Breast epithelium (tissue), 4 donors: ENCODE measurements around the gene KCNH2. TPM values are rescaled to one million over a fixed set of nuclear protein-coding genes. Genes with fewer than 3 reads are reported as not detected.

ENCODE experiments used
- DNase-seq, 2 donors: peaks; one replicate each; pipeline ENCODE4 v3.0.0-alpha.2; 2019; ENCODE audit warnings: low spot score in 2 of 2
- H3K27ac ChIP-seq, 2 donors: fragments of 200-600 bp; sonication (generic) in 1 of 2; one replicate each; pipeline ENCODE4 v1.5.1; 2016 to 2019; ENCODE audit warnings: mild to moderate bottlenecking in 1 of 2
- H3K27me3 ChIP-seq, 2 donors: fragments of 200-600 bp; sonication (generic) in 1 of 2; one replicate each; pipeline versions ENCODE4 v1.5.1 to v1.6.0; 2017 to 2019; ENCODE audit warnings: control low read depth in 1 of 2, mild to moderate bottlenecking in 1 of 2
- H3K36me3 ChIP-seq: fragments of 200-600 bp; one replicate; pipeline ENCODE4 v1.5.1; 2019
- H3K4me1 ChIP-seq, 2 donors: fragments of 200-600 bp; sonication (generic); one replicate each; pipeline ENCODE4 v1.5.1; 2016 to 2019; ENCODE audit warnings: control low read depth in 1 of 2
- H3K4me3 ChIP-seq, 3 donors: fragments of 200-600 bp; sonication (generic); 1 replicate in 2 of 3; 2 replicates in 1 of 3; pipeline ENCODE4 v1.5.1; 2016 to 2019; ENCODE audit warnings: mild to moderate bottlenecking in 3 of 3, moderate library complexity in 2 of 3
- H3K9me3 ChIP-seq, 2 donors: fragments of 200-600 bp; sonication (generic) in 1 of 2; one replicate each; pipeline ENCODE4 v1.5.1; 2016 to 2019; ENCODE audit warnings: control low read depth in 1 of 2
- POLR2A ChIP-seq: fragments of 450-650 bp; IDR thresholded peaks from one replicate; pipeline ENCODE4 v1.6.1; 2016; ENCODE audit warnings: antibody characterized with exemption, mild to moderate bottlenecking, moderate library complexity
- POLR2AphosphoS5 ChIP-seq, 3 donors: sonication (generic); formaldehyde crosslinking; IDR thresholded peaks; one replicate each; pipeline ENCODE4 v1.6.1; 2017; ENCODE audit warnings: antibody characterized with exemption in 3 of 3
- intact Hi-C: fragments of 100-400 bp; cut with DNase I; formaldehyde crosslinking; loops from one replicate; pipeline ENCODE4 v1.15.1; 2023; ENCODE audit warnings: low total_unique reads
- total RNA-seq, 3 donors: library from RNA; depleted of rRNA; stranded (reverse); fragments of >200 nt; gene quantifications; one replicate each; pipeline ENCODE4 v1.1.0, GENCODE V29; 2016
- TF ChIP-seq, protein P1 (sequence below), 3 donors: fragments of 450-650 bp; IDR thresholded peaks; one replicate each; pipeline ENCODE4 v1.5.1; 2016 to 2017; ENCODE audit warnings: antibody characterized with exemption in 3 of 3, mild to moderate bottlenecking in 3 of 3, moderate library complexity in 3 of 3

KCNH2 gene
- total RNA-seq, 3 donors from 2014 or later, result under 0.01 to 0.29 (median 0.16) TPM

DNA sequence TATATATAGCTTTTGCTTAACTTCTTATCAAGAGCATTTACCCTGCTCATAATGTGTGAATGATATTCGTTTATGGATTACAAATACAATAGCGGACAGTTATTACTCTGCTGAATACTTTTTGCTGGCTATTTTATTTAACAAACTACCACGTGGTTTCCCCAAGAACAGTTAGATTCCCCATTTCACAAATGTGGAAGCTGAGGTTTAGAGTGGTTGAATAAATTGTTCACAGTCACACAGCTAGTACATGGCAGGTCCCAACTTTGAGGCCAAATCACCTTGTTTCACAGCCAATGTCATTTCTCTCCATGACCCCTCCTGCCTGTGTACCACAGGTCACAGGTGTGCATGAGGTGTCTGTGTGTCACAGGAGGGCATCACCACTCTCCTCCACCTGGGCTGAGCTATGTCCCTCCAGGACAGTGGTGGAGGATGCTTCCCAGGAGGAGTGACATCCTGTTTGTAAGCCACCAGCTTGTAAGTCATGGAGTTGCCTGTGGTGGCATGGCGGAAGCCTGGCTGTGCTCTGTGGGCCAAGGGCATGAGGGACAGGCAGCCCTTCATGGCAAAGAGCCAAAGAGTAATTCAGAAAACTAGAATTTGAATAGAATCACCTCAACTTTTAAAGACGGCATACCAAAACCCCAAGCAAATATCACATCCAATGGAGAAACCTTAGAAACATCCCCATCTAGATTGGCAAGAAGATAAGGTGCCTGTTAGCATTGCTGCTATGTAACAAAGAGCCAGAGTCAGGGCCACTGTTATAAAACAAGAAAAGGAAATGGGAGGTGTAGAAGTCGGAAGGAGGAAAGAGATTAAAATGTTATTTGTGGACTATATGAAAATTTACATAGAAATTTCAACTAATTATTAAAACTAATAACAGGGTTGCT is 73.9 kb downstream of the KCNH2 start:
- Histone ChIP-seq H3K27me3 (no peaks in the 10 kb centered on the region), H3K9me3 (no peaks in the 10 kb centered on the region), H3K36me3 (no peaks in the 10 kb centered on the region), H3K4me3 (no peak overlapping the region), H3K4me1 (peaks cover 0 to 5% of the 10 kb centered on the region in 2 donors), H3K27ac (peak overlapping the region in 1 of 2 donors; percentile 40)
- TF ChIP-seq, protein P1, sequence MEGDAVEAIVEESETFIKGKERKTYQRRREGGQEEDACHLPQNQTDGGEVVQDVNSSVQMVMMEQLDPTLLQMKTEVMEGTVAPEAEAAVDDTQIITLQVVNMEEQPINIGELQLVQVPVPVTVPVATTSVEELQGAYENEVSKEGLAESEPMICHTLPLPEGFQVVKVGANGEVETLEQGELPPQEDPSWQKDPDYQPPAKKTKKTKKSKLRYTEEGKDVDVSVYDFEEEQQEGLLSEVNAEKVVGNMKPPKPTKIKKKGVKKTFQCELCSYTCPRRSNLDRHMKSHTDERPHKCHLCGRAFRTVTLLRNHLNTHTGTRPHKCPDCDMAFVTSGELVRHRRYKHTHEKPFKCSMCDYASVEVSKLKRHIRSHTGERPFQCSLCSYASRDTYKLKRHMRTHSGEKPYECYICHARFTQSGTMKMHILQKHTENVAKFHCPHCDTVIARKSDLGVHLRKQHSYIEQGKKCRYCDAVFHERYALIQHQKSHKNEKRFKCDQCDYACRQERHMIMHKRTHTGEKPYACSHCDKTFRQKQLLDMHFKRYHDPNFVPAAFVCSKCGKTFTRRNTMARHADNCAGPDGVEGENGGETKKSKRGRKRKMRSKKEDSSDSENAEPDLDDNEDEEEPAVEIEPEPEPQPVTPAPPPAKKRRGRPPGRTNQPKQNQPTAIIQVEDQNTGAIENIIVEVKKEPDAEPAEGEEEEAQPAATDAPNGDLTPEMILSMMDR (IDR thresholded peaks at IDR 0.05), result no peak
- TF ChIP-seq POLR2A (no peak), POLR2AphosphoS5 (IDR thresholded peaks at IDR 0.05) (no peak)
- intact Hi-C loops, result no loop called here
- no peak for DNase-seq

DNA sequence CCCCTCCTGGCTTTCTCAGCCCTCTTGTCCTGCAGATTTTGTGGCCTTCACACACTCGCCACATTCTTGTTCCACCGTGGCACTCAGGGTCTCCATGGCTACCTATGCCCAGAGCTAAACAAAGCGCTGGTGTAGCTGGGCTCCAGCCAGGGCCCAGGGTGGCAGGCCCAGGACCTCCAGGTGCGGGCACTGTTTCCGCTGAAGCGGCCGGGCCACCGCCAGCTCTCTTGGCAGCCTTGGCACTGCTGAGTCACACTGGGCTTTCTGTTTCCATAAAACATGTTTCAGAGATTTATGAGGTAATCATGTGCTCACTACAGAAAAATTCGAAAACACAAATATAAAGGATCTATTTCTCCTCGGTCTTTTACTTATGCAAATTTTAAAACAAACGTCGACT is 74.5 kb downstream of the KCNH2 start:
- Histone ChIP-seq H3K4me1 (peaks cover 0 to 5% of the 10 kb centered on the region in 2 donors), H3K27ac (peak overlapping the region in 1 of 2 donors; percentile 36), H3K4me3 (no peak overlapping the region), H3K9me3 (no peaks in the 10 kb centered on the region), H3K27me3 (no peaks in the 10 kb centered on the region), H3K36me3 (no peaks in the 10 kb centered on the region)
- intact Hi-C loops, result no loop called here
- TF ChIP-seq POLR2AphosphoS5 (IDR thresholded peaks at IDR 0.05), result no peak
- no peak for TF ChIP-seq POLR2A
- TF ChIP-seq, protein P1 (IDR thresholded peaks at IDR 0.05), result no peak
- peak in 1 of 2 donors; percentile 78 for DNase-seq

DNA sequence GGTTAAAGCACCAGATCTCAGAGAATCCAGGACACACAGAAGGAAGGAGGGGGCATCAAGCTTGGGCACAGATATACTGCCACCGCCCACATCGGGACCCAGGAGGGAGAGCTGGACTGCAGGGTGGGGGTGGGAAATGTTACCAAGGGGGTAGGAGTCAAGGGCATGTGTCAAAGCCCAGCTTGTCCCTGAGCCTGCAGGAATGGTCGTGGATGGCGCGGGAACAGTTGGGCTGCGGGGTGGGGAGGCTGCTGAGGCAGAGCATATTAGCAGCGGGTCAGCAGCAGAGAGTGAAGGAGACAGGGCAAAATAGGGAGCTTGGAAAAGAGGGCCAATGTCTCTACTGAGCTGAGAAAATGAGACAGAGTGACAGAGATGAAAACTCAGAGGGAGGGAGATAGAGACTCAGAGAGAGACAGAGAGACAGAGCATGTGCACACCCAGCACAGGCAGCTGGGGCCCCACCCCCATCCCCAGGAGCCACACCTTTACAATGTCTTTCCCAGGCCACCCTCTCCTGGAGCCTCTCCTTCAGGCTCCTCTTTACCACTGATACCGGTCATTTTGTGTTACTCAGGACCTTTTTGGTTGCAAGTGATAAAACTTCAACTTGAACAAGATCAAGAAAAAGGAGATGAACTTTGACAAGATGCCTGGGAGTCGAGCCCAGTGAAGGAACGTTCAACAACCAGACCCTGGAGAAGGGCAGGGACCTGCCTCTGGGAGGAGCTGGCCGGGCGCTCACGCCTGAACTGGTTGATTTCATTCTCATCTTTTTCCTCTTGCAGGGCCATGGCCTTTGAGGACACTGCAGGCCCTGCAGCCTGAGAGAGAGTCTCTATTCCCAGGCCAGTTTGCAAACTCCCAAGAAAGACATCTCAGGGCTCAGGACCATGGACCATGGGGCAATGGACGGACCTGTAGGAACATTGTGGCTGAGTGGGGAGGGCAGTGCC is 75.8 kb downstream of the KCNH2 start:
- TF ChIP-seq, protein P1 (IDR thresholded peaks at IDR 0.05), result no peak
- DNase-seq, result no peak
- peaks cover 0 to 5% of the 10 kb centered on the region in 2 donors for H3K4me1 ChIP-seq
- no peaks in the 10 kb centered on the region for H3K9me3 ChIP-seq
- no peak overlapping the region for H3K4me3 ChIP-seq
- no peaks in the 10 kb centered on the region for H3K36me3 ChIP-seq
- intact Hi-C loops, result no loop called here
- no peaks in the 10 kb centered on the region for H3K27me3 ChIP-seq
- H3K27ac ChIP-seq, result no peak overlapping the region

DNA sequence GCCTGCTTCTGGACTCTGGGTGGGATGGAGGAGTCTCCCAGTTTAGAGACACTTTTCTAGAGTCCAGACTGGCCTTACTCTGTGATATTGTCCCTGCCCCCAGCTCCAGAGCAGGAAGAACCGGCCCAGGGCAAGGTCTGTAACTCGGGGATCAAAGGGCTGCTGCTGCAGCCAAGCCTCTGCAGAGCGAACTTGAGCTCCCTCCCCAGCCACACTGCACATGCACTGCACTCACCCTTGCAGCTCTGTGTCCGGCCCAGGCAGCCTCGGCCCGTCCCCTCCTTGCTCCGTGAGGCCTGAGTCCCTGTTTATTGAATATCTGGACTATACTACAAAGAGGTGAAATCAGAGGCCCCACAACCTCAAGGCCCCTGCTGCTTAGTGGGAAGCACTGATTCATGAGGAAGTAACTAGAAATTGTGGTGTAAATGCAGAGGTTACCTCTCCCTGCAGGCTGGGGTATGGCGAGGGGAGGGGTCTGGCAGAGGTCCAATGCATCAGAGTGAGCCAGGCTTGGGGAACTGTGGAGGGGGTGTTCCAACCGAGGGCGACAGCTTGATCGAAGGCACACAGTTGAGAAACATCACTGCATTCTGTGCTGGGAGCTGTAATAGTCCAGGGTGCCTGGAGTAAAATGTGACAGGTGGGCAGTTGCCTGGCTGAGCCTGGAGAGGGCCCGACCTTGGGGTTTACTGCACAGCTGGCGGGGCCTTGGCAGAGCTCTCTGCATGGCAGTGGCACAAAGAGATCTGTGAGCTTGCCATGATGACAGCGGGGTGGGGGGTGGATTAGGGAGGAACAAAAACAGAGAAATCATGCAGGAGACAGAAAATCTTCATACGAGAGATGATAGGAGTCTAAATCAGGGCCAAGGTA is 76.7 kb downstream of the KCNH2 start:
- H3K27ac ChIP-seq, result no peak overlapping the region
- intact Hi-C loops, result no loop called here
- TF ChIP-seq POLR2A (no peak), POLR2AphosphoS5 (IDR thresholded peaks at IDR 0.05) (no peak)
- TF ChIP-seq, protein P1 (IDR thresholded peaks at IDR 0.05), result no peak
- H3K9me3 ChIP-seq, result no peaks in the 10 kb centered on the region
- peaks cover 0 to 5% of the 10 kb centered on the region in 2 donors for H3K27me3 ChIP-seq
- no peaks in the 10 kb centered on the region for H3K36me3 ChIP-seq
- DNase-seq, result no peak
- no peak overlapping the region for H3K4me3 ChIP-seq
- peaks cover 0 to 5% of the 10 kb centered on the region in 2 donors for H3K4me1 ChIP-seq
